HT1080 (cell line): ENCODE data around the gene PEX7. TPM values are rescaled to one million over a fixed set of nuclear protein-coding genes. Genes with fewer than 3 reads are reported as not detected.
"Not testable (repeated sequence)": the region's sequence is repeated elsewhere in the genome, so short reads cannot be mapped to it uniquely, and the experiment has no call there.

Source experiments
- DNase-seq: peaks from one replicate; pipeline ENCODE4 v3.0.0-alpha.2; 2015; ENCODE audit warnings: low read depth
- total RNA-seq: library from RNA; depleted of rRNA; stranded (reverse); fragments of >200 nt; shearing (Covaris generic); gene quantifications from 2 replicates; pipeline ENCODE4 v1.2.3, GENCODE V29; 2014

PEX7 gene
- total RNA-seq, 1 experiment from 2014 or later: 8.5 TPM

DNA sequence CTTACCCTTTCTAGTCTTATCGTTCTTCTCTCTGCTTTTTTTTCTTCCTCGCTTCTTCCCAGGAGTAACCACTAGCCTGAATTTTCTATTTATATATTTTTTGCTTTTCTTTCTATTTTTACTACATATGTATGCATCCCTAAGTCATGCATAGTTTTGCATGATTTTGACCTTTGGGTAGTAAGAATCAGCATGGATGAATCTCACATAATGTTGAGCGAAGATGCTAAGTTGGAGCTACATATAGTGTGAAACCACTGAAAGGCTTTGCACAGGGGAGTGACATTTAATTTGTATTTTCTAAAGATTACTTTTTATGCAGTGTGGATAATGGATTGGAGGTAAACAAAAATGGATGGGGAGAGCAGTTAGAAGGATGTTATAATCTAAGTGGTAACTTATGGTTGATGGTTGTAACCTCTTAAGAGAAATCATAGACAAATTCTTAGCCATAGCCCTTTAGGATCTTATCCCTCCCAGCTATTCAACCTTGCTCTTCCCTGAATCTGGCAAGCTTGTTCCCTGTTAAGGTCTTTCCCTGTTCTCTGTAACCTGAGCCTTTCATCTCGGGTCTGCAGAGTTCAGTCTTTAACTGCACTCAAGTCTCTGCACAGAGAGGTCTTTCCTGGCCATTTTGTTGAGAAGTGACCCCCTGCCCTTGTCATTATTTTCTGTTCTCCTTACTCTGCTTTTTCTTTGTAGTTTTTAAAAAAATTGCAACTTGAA is 18.0 kb downstream of the PEX7 start:
- no peak for DNase-seq

GRCh38 chr6:136843210-136843609 is 20.8 kb downstream of the PEX7 start:
- DNase-seq: no peak

GRCh38 chr6:136846046-136846445 is 23.7 kb downstream of the PEX7 start:
- peak; percentile 24 for DNase-seq

DNA sequence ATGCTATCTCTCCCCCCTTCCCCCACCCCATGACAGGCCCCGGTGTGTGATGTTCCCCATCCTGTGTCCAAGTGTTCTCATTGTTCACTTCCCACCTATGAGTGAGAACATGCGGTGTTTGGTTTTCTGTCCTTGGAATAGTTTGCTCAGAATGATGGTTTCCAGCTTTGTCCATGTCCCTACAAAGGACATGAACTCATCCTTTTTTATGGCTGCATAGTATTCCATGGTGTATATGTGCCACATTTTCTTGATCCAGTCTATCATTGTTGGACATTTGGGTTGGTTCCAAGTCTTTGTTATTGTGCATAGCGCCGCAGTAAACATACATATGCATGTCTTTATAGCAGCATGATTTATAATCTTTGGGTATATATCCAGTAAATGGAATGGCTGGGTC is 24.1 kb downstream of the PEX7 start:
- DNase-seq: not testable (repeated sequence)

DNA sequence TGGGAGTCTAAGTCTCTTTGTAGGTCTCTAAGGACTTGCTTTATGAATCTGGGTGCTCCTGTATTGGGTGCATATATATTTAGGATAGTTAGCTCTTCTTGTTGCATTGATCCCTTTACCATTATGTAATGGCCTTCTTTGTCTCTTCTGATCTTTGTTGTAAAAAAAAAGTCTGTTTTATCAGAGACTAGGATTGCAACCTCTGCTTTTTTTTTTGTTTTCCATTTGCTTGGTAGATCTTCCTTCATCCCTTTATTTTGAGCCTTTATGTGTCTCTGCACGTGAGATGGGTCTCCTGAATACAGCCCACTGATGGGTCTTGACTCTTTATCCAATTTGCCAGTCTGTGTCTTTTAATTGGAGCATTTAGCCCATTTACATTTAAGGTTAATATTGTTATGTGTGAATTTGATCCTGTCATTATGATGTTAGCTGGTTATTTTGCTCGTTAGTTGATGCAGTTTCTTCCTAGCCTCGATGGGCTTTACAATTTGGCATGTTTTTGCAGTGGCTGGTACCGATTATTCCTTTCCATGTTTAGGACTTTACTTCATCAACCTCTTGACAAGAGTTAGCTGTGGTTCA is 27.7 kb downstream of the PEX7 start:
- DNase-seq: not testable (repeated sequence)

DNA sequence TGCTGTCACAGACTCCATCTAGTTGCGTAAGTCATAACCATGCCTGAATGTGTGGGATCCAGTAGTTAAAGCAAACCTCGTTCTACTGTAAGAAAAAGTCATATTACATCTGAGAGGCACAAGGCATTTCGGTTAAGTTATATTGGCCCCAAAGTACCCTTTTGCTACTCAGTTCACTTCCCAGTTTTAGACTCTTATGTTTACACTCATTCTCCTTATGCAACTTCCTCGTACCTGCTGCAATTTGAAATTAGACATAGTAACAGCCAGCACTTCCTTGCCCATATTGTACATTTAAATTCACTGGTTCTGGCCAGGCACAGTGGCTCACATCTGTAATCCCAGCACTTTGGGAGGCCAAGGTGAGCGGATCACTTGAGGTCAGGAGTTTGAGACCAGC is 37.0 kb downstream of the PEX7 start:
- no peak for DNase-seq

- no peak for DNase-seq
These were observed 37.7 kb downstream of the PEX7 start for GRCh38 chr6:136860043-136860442.

DNA sequence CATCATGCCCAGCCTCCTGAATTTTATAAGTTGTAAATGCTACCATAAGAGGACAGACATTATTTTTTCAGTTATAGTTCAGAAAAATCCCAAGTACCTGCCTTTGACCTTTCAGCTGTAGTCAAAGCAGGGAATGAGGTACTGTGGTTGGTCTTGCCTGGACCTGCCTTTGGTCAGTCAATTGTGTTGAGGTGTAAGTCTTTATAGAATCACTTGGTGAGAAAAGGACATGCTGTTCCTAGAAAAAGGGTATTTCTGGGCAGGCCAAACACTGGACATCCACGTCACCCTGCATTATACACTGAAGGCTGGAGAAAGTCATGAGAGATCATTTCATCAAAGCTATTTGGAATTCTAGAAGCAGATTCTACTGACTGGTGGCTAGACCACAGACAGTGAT is 40.3 kb downstream of the PEX7 start:
- no peak for DNase-seq

DNA sequence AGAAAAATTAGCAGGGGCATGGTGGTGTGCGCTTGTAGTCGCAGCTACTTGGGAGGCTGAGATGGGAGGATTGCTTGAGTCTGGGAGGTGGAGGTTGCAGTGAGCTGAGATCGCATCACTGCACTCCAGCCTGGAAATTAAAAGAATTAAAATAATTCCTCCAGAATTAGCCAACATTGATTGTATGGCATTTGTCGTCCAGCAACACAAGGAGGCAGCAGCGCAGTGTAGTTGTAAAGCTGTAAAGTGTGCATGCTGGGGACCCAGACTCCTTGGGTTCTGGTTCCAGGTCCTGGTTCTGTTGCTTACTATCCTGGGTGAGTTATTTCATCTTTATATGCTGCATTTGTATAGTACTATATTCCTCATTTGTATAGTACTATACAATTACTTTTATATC is 41.4 kb downstream of the PEX7 start:
- no peak for DNase-seq

DNA sequence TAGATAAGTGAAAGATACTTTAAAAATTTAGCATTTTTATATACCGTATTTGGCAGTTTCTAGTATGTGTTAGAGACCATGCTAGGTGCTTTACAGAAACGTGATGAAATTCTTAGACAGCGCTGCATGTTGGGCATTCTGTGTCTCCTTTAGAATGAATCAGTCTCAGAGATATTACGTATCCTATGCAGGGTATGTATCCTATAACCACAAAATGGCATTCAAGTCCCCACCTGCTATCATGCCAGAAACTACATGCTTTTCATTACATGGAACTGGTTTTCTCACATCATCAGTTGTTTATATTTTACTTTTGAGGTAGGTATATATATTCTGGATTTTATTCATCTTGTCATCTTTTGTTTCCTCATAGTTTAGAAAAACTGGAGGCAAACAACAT is 42.3 kb downstream of the PEX7 start:
- DNase-seq: no peak

DNA sequence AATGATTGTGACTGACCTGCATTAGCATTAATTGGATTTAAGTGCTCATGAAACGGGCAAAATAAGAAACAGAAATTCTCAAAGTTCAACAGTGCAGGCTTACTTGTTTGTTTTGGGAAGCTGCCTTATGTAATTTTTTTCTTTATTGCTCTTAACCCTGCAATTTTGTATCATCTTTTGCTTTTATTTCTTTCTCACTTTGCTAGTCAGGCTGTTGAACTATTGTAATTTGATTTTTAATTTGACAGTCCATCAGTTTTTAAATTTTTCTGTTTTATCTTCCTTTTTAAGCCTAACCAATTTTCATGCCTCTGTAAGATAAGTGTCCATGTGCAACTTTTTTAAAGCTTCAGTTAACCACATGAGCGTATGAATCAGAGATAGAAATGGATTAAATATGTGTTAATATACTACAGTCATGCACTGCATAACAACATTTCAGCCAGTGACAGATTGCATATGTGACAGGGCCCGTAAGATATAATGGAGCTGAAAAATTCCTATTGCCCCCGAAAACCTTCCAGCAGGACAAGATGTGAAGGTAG is 44.6 kb downstream of the PEX7 start:
- no peak for DNase-seq

GRCh38 chr6:136869451-136869850 is 47.1 kb downstream of the PEX7 start:
- DNase-seq: no peak

DNA sequence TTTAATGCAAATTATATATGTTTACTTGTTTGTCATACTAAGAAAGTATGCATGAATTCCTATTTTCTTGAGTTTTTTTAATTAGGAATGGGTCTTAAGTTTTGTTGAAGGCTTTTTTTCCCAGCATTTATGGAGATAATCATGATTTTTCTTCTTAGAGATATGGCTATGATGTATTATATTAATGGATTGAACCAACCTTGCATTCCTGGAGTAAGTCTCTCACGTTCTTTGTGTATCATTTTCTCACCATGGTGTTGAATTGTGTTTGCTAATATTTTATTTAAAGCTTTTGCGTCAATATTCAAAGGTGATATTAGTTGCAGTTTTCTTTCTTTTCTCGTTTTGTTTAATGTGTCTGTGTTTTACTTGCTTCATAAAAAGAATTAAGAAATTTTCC is 51.4 kb downstream of the PEX7 start:
- DNase-seq: peak; percentile 13

- DNase-seq: not testable (repeated sequence)
These were observed 54.1 kb downstream of the PEX7 start for GRCh38 chr6:136876469-136876868.

DNA sequence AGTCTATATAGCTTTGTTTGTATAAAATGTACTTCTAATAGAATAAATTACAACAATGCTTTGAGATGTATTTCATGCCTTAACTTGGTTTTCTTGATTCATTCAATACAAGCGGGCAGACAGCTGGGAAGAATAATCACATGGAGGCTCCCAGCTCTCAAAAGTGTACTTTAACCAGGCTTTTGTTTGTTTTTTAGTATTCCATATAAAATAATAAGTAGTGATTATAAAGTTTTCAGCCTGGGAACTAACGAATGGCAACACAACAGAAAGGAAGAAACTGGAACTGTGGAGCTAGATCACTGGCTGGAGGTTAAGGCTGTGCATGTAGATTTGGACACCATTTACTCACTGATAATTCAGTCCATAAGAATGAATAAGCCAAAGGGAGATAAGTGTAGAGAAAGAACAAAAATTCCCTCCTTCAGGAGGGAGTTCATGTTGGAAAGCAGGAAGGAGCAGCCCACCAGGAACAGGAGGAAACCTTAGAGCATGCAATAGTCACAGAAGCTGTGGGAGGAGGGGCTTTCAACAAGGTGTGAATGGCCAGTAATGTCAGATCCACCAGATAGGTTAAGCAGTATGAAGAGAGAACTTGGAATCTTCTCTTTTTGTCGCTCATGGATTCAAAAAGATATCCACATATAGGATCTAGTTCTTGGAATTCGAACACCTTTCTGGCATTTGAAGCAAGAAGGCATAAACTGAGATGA is 58.5 kb downstream of the PEX7 start:
- DNase-seq: no peak

- DNase-seq: peak; percentile 34
These were observed 63.7 kb downstream of the PEX7 start for GRCh38 chr6:136886091-136886490.

GRCh38 chr6:136887953-136888352 is 65.6 kb downstream of the PEX7 start:
- no peak for DNase-seq

GRCh38 chr6:136889271-136890193 is 67.1 kb downstream of the PEX7 start:
- no peak for DNase-seq

GRCh38 chr6:136890194-136890839 is 67.9 kb downstream of the PEX7 start:
- no peak for DNase-seq

GRCh38 chr6:136890986-136891385 is 68.6 kb downstream of the PEX7 start:
- no peak for DNase-seq

DNA sequence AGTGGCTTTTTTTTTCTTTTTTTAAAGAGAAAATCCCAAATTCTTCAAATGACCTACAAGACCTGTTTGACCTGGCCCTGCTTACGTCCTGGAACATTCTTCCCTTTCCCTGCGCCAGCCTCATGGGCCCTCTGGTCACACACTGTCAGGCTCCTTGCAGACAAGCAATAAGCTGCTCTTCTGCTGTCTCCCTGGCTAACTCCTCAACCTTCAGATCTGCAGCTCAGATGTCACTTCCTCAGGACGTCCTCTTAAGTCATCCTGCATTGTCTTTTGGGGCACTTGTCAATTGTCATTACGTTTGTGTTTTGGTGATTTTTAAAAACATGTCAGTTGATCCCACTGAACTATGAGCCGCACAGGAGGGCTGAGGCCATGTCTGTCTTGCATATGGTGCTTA is 70.8 kb downstream of the PEX7 start:
- no peak for DNase-seq
